GM19238 (cell line): ENCODE data around the gene PACRG.

Experiments
- DNase-seq: peaks from one replicate; pipeline ENCODE4 v3.0.0; 2011; ENCODE audit warnings: low spot score; ENCODE audit not compliant: insufficient read length

PACRG gene

GRCh38 chr6:162710419-162710818, 17.4 kb upstream of the PACRG start:
- no peak for DNase-seq

GRCh38 chr6:162710936-162711335, 16.8 kb upstream of the PACRG start:
- DNase-seq: no peak

- no peak for DNase-seq
These were observed 16.4 kb upstream of the PACRG start for GRCh38 chr6:162711376-162711775.

- no peak for DNase-seq
These were observed 15.1 kb upstream of the PACRG start for GRCh38 chr6:162712694-162713093.

GRCh38 chr6:162713974-162714780, 13.6 kb upstream of the PACRG start:
- DNase-seq: no peak

- DNase-seq: no peak
These were observed 12.2 kb upstream of the PACRG start for GRCh38 chr6:162715601-162716000.

- no peak for DNase-seq
These were observed 8.2 kb upstream of the PACRG start for GRCh38 chr6:162719528-162719927.

- DNase-seq: no peak
These were observed 6.4 kb upstream of the PACRG start for GRCh38 chr6:162721404-162721687.

GRCh38 chr6:162722226-162722625, 5.5 kb upstream of the PACRG start:
- DNase-seq: no peak

GRCh38 chr6:162722633-162723032, 5.1 kb upstream of the PACRG start:
- DNase-seq: no peak

GRCh38 chr6:162726947-162727321, 840 bp upstream of the PACRG start:
- DNase-seq: no peak

- no peak for DNase-seq
These were observed 423 bp downstream of the PACRG start for GRCh38 chr6:162728197-162728596.

GRCh38 chr6:162728706-162729105, 932 bp downstream of the PACRG start:
- DNase-seq: no peak

- DNase-seq: no peak
These were observed 2.7 kb downstream of the PACRG start for GRCh38 chr6:162730502-162730901.

GRCh38 chr6:162733489-162733888, 5.7 kb downstream of the PACRG start:
- no peak for DNase-seq

GRCh38 chr6:162736961-162737360, 9.2 kb downstream of the PACRG start:
- no peak for DNase-seq

- DNase-seq: no peak
These were observed 23.0 kb downstream of the PACRG start for GRCh38 chr6:162750776-162751175.

GRCh38 chr6:162751211-162751859, 23.6 kb downstream of the PACRG start:
- no peak for DNase-seq

- no peak for DNase-seq
These were observed 26.0 kb downstream of the PACRG start for GRCh38 chr6:162753775-162754174.

GRCh38 chr6:162770136-162770535, 42.4 kb downstream of the PACRG start:
- no peak for DNase-seq

GRCh38 chr6:162770955-162771354, 43.2 kb downstream of the PACRG start:
- no peak for DNase-seq

- no peak for DNase-seq
These were observed 44.7 kb downstream of the PACRG start for GRCh38 chr6:162772466-162772865.

- no peak for DNase-seq
These were observed 46.2 kb downstream of the PACRG start for GRCh38 chr6:162773996-162774395.
